ENCODE data around the gene RASAL2. TPM values are rescaled to one million over a fixed set of nuclear protein-coding genes. Genes with fewer than 3 reads are reported as not detected.

RASAL2 gene
- total RNA-seq (2014; rRNA removed; shearing (Covaris generic)), result 35.4 and 42.2 TPM in 2 replicates
- 14.6 and 16.0 TPM in 2 replicates for polyA plus RNA-seq (2016; fragmentation: Nextera tagmentation; extraction: Ambion mirVana)
- long read RNA-seq, partial matches to known transcripts, result 9 of 11 reads
- long read RNA-seq, other reads (novel, unspliced or antisense), result 2 of 11 reads

DNA sequence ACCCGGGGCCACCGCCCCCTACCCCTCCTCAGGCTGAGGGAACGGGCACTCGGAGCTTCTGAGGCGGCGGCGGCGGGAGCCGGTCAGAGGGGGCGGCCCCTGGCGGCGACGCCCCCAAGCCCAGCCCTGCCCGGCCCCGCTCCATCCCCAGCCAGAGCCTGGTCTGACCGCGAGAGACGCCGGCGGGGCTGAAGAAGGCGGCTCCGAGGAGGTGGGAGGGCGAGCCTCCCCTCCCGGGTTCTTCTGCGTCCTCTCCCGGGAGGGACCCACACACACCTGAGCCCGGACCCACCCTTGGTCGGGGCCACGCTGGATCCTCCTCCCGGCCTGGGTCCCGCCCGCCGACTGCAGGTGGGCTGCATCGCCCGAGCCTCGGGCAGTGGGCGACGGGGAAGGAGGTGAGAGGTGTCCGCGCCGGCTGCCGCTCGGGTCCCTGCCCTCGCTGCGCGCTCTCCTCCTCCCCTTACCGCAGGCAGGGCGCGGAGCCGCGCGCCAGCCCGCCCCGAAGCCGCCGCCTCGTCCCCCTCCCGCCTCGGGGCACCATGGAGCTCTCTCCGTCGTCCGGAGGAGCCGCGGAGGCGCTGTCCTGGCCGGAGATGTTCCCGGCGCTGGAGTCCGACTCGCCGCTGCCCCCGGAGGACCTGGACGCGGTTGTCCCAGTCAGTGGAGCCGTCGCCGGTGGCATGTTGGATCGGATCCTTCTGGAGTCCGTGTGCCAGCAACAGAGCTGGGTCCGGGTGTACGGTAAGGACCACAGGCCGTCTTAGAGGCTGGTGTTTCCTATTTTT lies at the start of gene RASAL2:
RASAL2 (plus strand) TSS at position 154 of the 788 bp plus-strand sequence; CDS start at position 543, 389 bp downstream.
- Histone ChIP-seq H3K9me2 (ENCODE audit: insufficient read depth) (no peaks in the 10 kb centered on the region), H3K79me2 (replicated peaks; ENCODE audit: insufficient read depth) (peaks cover 52% of the 10 kb centered on the region), H2AFZ (peak within 1 kb of the TSS; percentile 49), H3K4me2 (peak within 1 kb of the TSS; percentile 95), H3K27ac (ENCODE audit: low read depth) (peak within 1 kb of the TSS; percentile 73), H3K36me3 (ENCODE audit: insufficient read depth) (no peaks in the 10 kb centered on the region), H3K4me3 (peak within 1 kb of the TSS; percentile 87), H3K4me1 (ENCODE audit: insufficient read depth) (peaks cover 43% of the 10 kb centered on the region), H3F3A (replicated peaks; ENCODE audit: low read depth) (0 out of 2 replicates have a peak, but pooled peaks cover 3% of the 10 kb centered on the region), H4K20me1 (replicated peaks; ENCODE audit: insufficient read depth) (peaks cover 24% of the 10 kb centered on the region), H3K27me3 (ENCODE audit: insufficient read depth) (no peaks in the 10 kb centered on the region)
- Mint-ChIP-seq H3K4me1 (peaks cover 43% of the 10 kb centered on the region), H3K4me3 (peak within 1 kb of the TSS; percentile 93), H3K36me3 (ENCODE audit: low read depth) (no peaks in the 10 kb centered on the region), H3K27ac (peak within 1 kb of the TSS; percentile 93), H3K27me3 (ENCODE audit: insufficient read depth, low read depth, poor library complexity) (peaks cover 4% of the 10 kb centered on the region), H3K9me3 (no peaks in the 10 kb centered on the region)
- TF ChIP-seq, protein P1, sequence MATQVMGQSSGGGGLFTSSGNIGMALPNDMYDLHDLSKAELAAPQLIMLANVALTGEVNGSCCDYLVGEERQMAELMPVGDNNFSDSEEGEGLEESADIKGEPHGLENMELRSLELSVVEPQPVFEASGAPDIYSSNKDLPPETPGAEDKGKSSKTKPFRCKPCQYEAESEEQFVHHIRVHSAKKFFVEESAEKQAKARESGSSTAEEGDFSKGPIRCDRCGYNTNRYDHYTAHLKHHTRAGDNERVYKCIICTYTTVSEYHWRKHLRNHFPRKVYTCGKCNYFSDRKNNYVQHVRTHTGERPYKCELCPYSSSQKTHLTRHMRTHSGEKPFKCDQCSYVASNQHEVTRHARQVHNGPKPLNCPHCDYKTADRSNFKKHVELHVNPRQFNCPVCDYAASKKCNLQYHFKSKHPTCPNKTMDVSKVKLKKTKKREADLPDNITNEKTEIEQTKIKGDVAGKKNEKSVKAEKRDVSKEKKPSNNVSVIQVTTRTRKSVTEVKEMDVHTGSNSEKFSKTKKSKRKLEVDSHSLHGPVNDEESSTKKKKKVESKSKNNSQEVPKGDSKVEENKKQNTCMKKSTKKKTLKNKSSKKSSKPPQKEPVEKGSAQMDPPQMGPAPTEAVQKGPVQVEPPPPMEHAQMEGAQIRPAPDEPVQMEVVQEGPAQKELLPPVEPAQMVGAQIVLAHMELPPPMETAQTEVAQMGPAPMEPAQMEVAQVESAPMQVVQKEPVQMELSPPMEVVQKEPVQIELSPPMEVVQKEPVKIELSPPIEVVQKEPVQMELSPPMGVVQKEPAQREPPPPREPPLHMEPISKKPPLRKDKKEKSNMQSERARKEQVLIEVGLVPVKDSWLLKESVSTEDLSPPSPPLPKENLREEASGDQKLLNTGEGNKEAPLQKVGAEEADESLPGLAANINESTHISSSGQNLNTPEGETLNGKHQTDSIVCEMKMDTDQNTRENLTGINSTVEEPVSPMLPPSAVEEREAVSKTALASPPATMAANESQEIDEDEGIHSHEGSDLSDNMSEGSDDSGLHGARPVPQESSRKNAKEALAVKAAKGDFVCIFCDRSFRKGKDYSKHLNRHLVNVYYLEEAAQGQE (IDR thresholded peaks at IDR 0.05; ENCODE audit: unreplicated experiment), result no peak
- TF ChIP-seq POLR2AphosphoS5 (IDR thresholded peaks at IDR 0.05; ENCODE audit: low read depth), result peak; percentile 53
- ATAC-seq (peak; percentile 88), DNase-seq (ENCODE audit: low spot score) (peak; percentile 90)

DNA sequence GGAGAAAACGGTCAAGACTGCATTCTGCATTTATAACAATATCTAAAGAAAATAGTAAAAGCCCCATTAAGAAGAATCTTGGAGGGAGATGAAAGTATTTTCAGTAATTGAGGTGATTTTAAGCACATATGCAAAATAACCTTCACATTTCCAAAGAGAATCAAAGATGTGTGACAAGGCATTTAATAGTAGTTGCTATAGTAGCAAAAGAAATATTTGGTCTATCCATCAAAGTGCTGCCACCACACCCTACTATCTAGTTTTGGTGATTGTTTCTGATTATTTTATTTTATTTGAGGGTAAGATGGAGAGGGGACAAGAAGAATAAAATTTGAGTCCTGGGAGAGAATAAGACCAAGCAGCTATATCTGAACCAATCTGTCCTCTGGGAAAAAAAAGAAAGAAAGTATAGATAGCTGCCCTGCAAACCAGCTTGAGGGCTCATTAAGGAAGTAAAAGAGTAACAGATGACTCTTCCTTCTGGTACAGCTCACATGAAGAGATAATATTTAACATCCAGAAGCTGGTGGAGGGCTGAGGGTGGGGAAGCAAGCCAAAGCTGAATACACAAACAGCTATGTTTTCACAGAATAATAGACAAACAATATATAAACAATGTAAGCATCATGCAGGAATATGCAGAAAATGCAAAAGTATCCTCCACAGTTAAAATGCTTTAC lies 47.2 kb upstream of the RASAL2 start:
- TF ChIP-seq, protein P2, sequence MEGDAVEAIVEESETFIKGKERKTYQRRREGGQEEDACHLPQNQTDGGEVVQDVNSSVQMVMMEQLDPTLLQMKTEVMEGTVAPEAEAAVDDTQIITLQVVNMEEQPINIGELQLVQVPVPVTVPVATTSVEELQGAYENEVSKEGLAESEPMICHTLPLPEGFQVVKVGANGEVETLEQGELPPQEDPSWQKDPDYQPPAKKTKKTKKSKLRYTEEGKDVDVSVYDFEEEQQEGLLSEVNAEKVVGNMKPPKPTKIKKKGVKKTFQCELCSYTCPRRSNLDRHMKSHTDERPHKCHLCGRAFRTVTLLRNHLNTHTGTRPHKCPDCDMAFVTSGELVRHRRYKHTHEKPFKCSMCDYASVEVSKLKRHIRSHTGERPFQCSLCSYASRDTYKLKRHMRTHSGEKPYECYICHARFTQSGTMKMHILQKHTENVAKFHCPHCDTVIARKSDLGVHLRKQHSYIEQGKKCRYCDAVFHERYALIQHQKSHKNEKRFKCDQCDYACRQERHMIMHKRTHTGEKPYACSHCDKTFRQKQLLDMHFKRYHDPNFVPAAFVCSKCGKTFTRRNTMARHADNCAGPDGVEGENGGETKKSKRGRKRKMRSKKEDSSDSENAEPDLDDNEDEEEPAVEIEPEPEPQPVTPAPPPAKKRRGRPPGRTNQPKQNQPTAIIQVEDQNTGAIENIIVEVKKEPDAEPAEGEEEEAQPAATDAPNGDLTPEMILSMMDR (conservative IDR thresholded peaks at IDR 0.05; ENCODE audit: low read depth in 2 of 2), result no peak
- TF ChIP-seq EZH2phosphoT487 (IDR thresholded peaks at IDR 0.05; ENCODE audit: unreplicated experiment) (no peak), JUNB (IDR thresholded peaks at IDR 0.05; ENCODE audit: unreplicated experiment) (no peak), STAT1 (IDR thresholded peaks at IDR 0.05; ENCODE audit: unreplicated experiment) (no peak), EZH2 (IDR thresholded peaks at IDR 0.05; ENCODE audit: low read depth, unreplicated experiment) (no peak), ZNF114 (CRISPR knock-in tag; IDR thresholded peaks at IDR 0.05) (no peak), CREB1 (CRISPR knock-in tag; IDR thresholded peaks at IDR 0.05; ENCODE audit: low read depth) (no peak), NANOG (IDR thresholded peaks at IDR 0.05; ENCODE audit: borderline replicate concordance) (no peak)
- TF ChIP-seq, protein P3, sequence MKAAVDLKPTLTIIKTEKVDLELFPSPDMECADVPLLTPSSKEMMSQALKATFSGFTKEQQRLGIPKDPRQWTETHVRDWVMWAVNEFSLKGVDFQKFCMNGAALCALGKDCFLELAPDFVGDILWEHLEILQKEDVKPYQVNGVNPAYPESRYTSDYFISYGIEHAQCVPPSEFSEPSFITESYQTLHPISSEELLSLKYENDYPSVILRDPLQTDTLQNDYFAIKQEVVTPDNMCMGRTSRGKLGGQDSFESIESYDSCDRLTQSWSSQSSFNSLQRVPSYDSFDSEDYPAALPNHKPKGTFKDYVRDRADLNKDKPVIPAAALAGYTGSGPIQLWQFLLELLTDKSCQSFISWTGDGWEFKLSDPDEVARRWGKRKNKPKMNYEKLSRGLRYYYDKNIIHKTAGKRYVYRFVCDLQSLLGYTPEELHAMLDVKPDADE (IDR thresholded peaks at IDR 0.05), result no peak
- H3K27me3 ChIP-seq (ENCODE audit: insufficient read depth), result no peaks in the 10 kb centered on the region
- H3K4me3 ChIP-seq, result no peak overlapping the region
- no peaks in the 10 kb centered on the region for H3K36me3 ChIP-seq (ENCODE audit: insufficient read depth)
- H4K20me1 ChIP-seq (replicated peaks; ENCODE audit: insufficient read depth), result no peaks in the 10 kb centered on the region
- H2AFZ ChIP-seq, result no peak overlapping the region
- Mint-ChIP-seq H3K4me1 (peaks cover 24% of the 10 kb centered on the region), H3K4me3 (no peak overlapping the region), H3K27me3 (ENCODE audit: insufficient read depth, low read depth, poor library complexity) (no peaks in the 10 kb centered on the region), H3K36me3 (ENCODE audit: low read depth) (no peaks in the 10 kb centered on the region), H3K9me3 (no peaks in the 10 kb centered on the region), H3K27ac (no peak overlapping the region)
- no peak overlapping the region for H3K27ac ChIP-seq (ENCODE audit: low read depth)
- peaks cover 12% of the 10 kb centered on the region for H3K4me1 ChIP-seq (ENCODE audit: insufficient read depth)
- H3K9me2 ChIP-seq (ENCODE audit: insufficient read depth), result no peaks in the 10 kb centered on the region; the same call in 1 of the 2 replicates
- H3K79me2 ChIP-seq (replicated peaks; ENCODE audit: insufficient read depth), result no peaks in the 10 kb centered on the region
- H3F3A ChIP-seq (replicated peaks; ENCODE audit: low read depth), result 0 out of 2 replicates have a peak, but pooled peaks cover 4% of the 10 kb centered on the region
- ATAC-seq, result no peak
- no peak for DNase-seq (ENCODE audit: low spot score)
- H3K4me2 ChIP-seq, result no peak overlapping the region

All from GM23338 (cell line).